ENCODE data around the gene ARHGAP1. TPM values are rescaled to one million over a fixed set of nuclear protein-coding genes. Genes with fewer than 3 reads are reported as not detected.
A peak's percentile ranks its signal among the peaks of the same experiment; 100 is the strongest.

ARHGAP1 gene
- total RNA-seq, 1 donor from 2014 or later, result 59.1 TPM

GRCh38 chr11:46694072-46694471 is 6.3 kb downstream of the ARHGAP1 start:
- no peaks in the 10 kb centered on the region for H3K27me3 Mint-ChIP-seq
- H3K4me1 Mint-ChIP-seq, result peaks cover 16% of the 10 kb centered on the region
- no peaks in the 10 kb centered on the region for H3K9me3 Mint-ChIP-seq
- H3K36me3 Mint-ChIP-seq (ENCODE audit: low read depth), result peaks cover 27% of the 10 kb centered on the region
- H3K4me3 Mint-ChIP-seq, result no peak overlapping the region
- peak overlapping the region; percentile 49 for H3K27ac Mint-ChIP-seq
- intact Hi-C loops (cut with micrococcal nuclease), result no loop called here
- no peak for DNase-seq

GRCh38 chr11:46693597-46694012 is 6.8 kb downstream of the ARHGAP1 start:
- Mint-ChIP-seq H3K4me3 (no peak overlapping the region), H3K36me3 (ENCODE audit: low read depth) (peaks cover 29% of the 10 kb centered on the region), H3K27me3 (no peaks in the 10 kb centered on the region), H3K9me3 (no peaks in the 10 kb centered on the region), H3K4me1 (peaks cover 11% of the 10 kb centered on the region), H3K27ac (no peak overlapping the region)
- intact Hi-C loops (cut with micrococcal nuclease), result no loop called here
- no peak for DNase-seq

GRCh38 chr11:46692450-46692849 is 8.0 kb downstream of the ARHGAP1 start:
- no peaks in the 10 kb centered on the region for H3K9me3 Mint-ChIP-seq
- DNase-seq, result no peak
- H3K27ac Mint-ChIP-seq, result no peak overlapping the region
- peaks cover 1% of the 10 kb centered on the region for H3K4me1 Mint-ChIP-seq
- no peaks in the 10 kb centered on the region for H3K27me3 Mint-ChIP-seq
- peaks cover 33% of the 10 kb centered on the region for H3K36me3 Mint-ChIP-seq (ENCODE audit: low read depth)
- intact Hi-C loops (cut with micrococcal nuclease), result no loop called here
- H3K4me3 Mint-ChIP-seq, result no peak overlapping the region

GRCh38 chr11:46690702-46691101 is 9.7 kb downstream of the ARHGAP1 start:
- DNase-seq, result no peak
- Mint-ChIP-seq H3K4me3 (no peak overlapping the region), H3K36me3 (ENCODE audit: low read depth) (peaks cover 37% of the 10 kb centered on the region), H3K27me3 (no peaks in the 10 kb centered on the region), H3K4me1 (no peaks in the 10 kb centered on the region), H3K27ac (no peak overlapping the region), H3K9me3 (no peaks in the 10 kb centered on the region)
- intact Hi-C loops (cut with micrococcal nuclease), result no loop called here

- Mint-ChIP-seq H3K27ac (no peak overlapping the region), H3K36me3 (ENCODE audit: low read depth) (peaks cover 25% of the 10 kb centered on the region), H3K9me3 (no peaks in the 10 kb centered on the region), H3K4me1 (no peaks in the 10 kb centered on the region), H3K4me3 (no peak overlapping the region), H3K27me3 (no peaks in the 10 kb centered on the region)
- DNase-seq, result no peak
- intact Hi-C loops (cut with micrococcal nuclease), result no loop called here
Measured at GRCh38 chr11:46686886-46687795, 13.3 kb downstream of the ARHGAP1 start.

GRCh38 chr11:46684367-46684766 is 16.1 kb downstream of the ARHGAP1 start:
- Mint-ChIP-seq H3K4me3 (no peak overlapping the region), H3K27ac (no peak overlapping the region), H3K36me3 (ENCODE audit: low read depth) (peaks cover 27% of the 10 kb centered on the region), H3K9me3 (no peaks in the 10 kb centered on the region), H3K27me3 (no peaks in the 10 kb centered on the region), H3K4me1 (no peaks in the 10 kb centered on the region)
- no peak for DNase-seq
- intact Hi-C loops (cut with micrococcal nuclease), result no loop called here

- H3K27ac Mint-ChIP-seq, result no peak overlapping the region
- intact Hi-C loops (cut with micrococcal nuclease), result no loop called here
Measured at GRCh38 chr11:46682773-46683752, 17.4 kb downstream of the ARHGAP1 start.

GRCh38 chr11:46681814-46682213 is 18.6 kb downstream of the ARHGAP1 start:
- no peaks in the 10 kb centered on the region for H3K9me3 Mint-ChIP-seq
- no peak overlapping the region for H3K27ac Mint-ChIP-seq
- no peaks in the 10 kb centered on the region for H3K27me3 Mint-ChIP-seq
- DNase-seq, result no peak
- H3K4me1 Mint-ChIP-seq, result peaks cover 3% of the 10 kb centered on the region
- H3K36me3 Mint-ChIP-seq (ENCODE audit: low read depth), result peaks cover 24% of the 10 kb centered on the region
- intact Hi-C loops (cut with micrococcal nuclease), result no loop called here
- no peak overlapping the region for H3K4me3 Mint-ChIP-seq

More at GRCh38 chr11:46682773-46683752, 17.4 kb downstream of the ARHGAP1 start:
- H3K4me3 Mint-ChIP-seq, result no peak overlapping the region
- H3K9me3 Mint-ChIP-seq, result no peaks in the 10 kb centered on the region
- DNase-seq, result no peak
- no peaks in the 10 kb centered on the region for H3K27me3 Mint-ChIP-seq
- H3K4me1 Mint-ChIP-seq, result no peaks in the 10 kb centered on the region
- peaks cover 24% of the 10 kb centered on the region for H3K36me3 Mint-ChIP-seq (ENCODE audit: low read depth)

GRCh38 chr11:46680815-46681214 is 19.6 kb downstream of the ARHGAP1 start:
- H3K36me3 Mint-ChIP-seq (ENCODE audit: low read depth), result peaks cover 26% of the 10 kb centered on the region
- DNase-seq, result no peak
- H3K9me3 Mint-ChIP-seq, result no peaks in the 10 kb centered on the region
- intact Hi-C loops (cut with micrococcal nuclease), result no loop called here
- no peak overlapping the region for H3K4me3 Mint-ChIP-seq
- no peaks in the 10 kb centered on the region for H3K27me3 Mint-ChIP-seq
- no peak overlapping the region for H3K27ac Mint-ChIP-seq
- H3K4me1 Mint-ChIP-seq, result peaks cover 7% of the 10 kb centered on the region

GRCh38 chr11:46680164-46680760 is 20.2 kb downstream of the ARHGAP1 start:
- H3K36me3 Mint-ChIP-seq (ENCODE audit: low read depth), result peaks cover 26% of the 10 kb centered on the region
- no peaks in the 10 kb centered on the region for H3K9me3 Mint-ChIP-seq

GRCh38 chr11:46679241-46680163 is 20.9 kb downstream of the ARHGAP1 start:
- no peaks in the 10 kb centered on the region for H3K9me3 Mint-ChIP-seq
- H3K27me3 Mint-ChIP-seq, result no peaks in the 10 kb centered on the region
- intact Hi-C loops (cut with micrococcal nuclease), result no loop called here

More at GRCh38 chr11:46680164-46680760, 20.2 kb downstream of the ARHGAP1 start:
- Mint-ChIP-seq H3K4me1 (peaks cover 9% of the 10 kb centered on the region), H3K27ac (no peak overlapping the region), H3K27me3 (no peaks in the 10 kb centered on the region), H3K4me3 (no peak overlapping the region)
- no peak for DNase-seq
- intact Hi-C loops (cut with micrococcal nuclease), result no loop called here

GRCh38 chr11:46678741-46679130 is 21.7 kb downstream of the ARHGAP1 start:
- H3K36me3 Mint-ChIP-seq (ENCODE audit: low read depth), result peaks cover 25% of the 10 kb centered on the region
- H3K27ac Mint-ChIP-seq, result no peak overlapping the region

More at GRCh38 chr11:46679241-46680163, 20.9 kb downstream of the ARHGAP1 start:
- no peak for DNase-seq
- H3K27ac Mint-ChIP-seq, result no peak overlapping the region
- H3K4me1 Mint-ChIP-seq, result peaks cover 16% of the 10 kb centered on the region
- no peak overlapping the region for H3K4me3 Mint-ChIP-seq
- H3K36me3 Mint-ChIP-seq (ENCODE audit: low read depth), result peaks cover 26% of the 10 kb centered on the region

More at GRCh38 chr11:46678741-46679130, 21.7 kb downstream of the ARHGAP1 start:
- intact Hi-C loops (cut with micrococcal nuclease), result no loop called here
- H3K27me3 Mint-ChIP-seq, result no peaks in the 10 kb centered on the region
- no peak for DNase-seq
- no peaks in the 10 kb centered on the region for H3K9me3 Mint-ChIP-seq
- peaks cover 19% of the 10 kb centered on the region for H3K4me1 Mint-ChIP-seq
- no peak overlapping the region for H3K4me3 Mint-ChIP-seq

Measured in activated CD4-positive, alpha-beta T cell treated with anti-CD3 and anti-CD28 coated beads, Interleukin-2, amount 10 ng/mL, durations not matched to agents 24 days and 14 days (primary cell).